K562 (cell line): ENCODE measurements around the gene CNP. TPM values are rescaled to one million over a fixed set of nuclear protein-coding genes. Genes with fewer than 3 reads are reported as not detected.
A peak's percentile ranks its signal among the peaks of the same experiment; 100 is the strongest.

Experiments
- ATF1 ChIP-seq, 2 experiments: fragments of 450-650 bp in 1 of 2; IDR thresholded peaks; 2 replicates each; pipeline ENCODE4 v1.6.1; 2016; ENCODE audit warnings: missing compliant biosample characterization in 1 of 2, missing genetic modification characterization in 1 of 2
- C11orf30 ChIP-seq: fragments of 450-650 bp; IDR thresholded peaks from 2 replicates; pipeline ENCODE4 v1.6.1; 2016; ENCODE audit warnings: low read depth, mild to moderate bottlenecking
- CREB3 ChIP-seq: fragments of 450-650 bp; conservative IDR thresholded peaks from 2 replicates; pipeline ENCODE4 v1.6.1; 2016; ENCODE audit warnings: missing genetic modification characterization, low read depth, mild to moderate bottlenecking, missing compliant biosample characterization, moderate library complexity
- DEAF1 ChIP-seq: fragments of 450-650 bp; formaldehyde crosslinking; IDR thresholded peaks from 2 replicates; pipeline ENCODE4 v1.4.0; 2020; ENCODE audit warnings: mild to moderate bottlenecking, moderate library complexity
- E2F5 ChIP-seq: sonication (generic); formaldehyde crosslinking; IDR thresholded peaks from 2 replicates; pipeline ENCODE4 v1.8.0; 2022; ENCODE audit warnings: mild to moderate bottlenecking, missing genetic modification reagents
- ELK1 ChIP-seq: sonication (generic); formaldehyde crosslinking; IDR thresholded peaks from 2 replicates; pipeline ENCODE4 v1.8.1; 2022; ENCODE audit warnings: missing genetic modification reagents
- FOXM1 ChIP-seq, 2 experiments: fragments of 450-650 bp in 1 of 2; sonication (generic) in 1 of 2; formaldehyde crosslinking in 1 of 2; IDR thresholded peaks; 2 replicates each; pipeline versions ENCODE4 v1.6.1 to v1.9.0; 2017 to 2022; ENCODE audit warnings: low read depth in 2 of 2, mild to moderate bottlenecking in 2 of 2, missing genetic modification reagents in 1 of 2, moderate library complexity in 1 of 2
- GATA2 ChIP-seq: sonication (generic); formaldehyde crosslinking; IDR thresholded peaks from 2 replicates; pipeline ENCODE4 v1.4.0; 2020; ENCODE audit warnings: mild to moderate bottlenecking, missing genetic modification reagents
- MBD2 ChIP-seq: sonication (generic); IDR thresholded peaks from 2 replicates; pipeline ENCODE4 v1.6.1; 2016; ENCODE audit warnings: low read depth, borderline replicate concordance
- MITF ChIP-seq: IDR thresholded peaks from 2 replicates; pipeline ENCODE4 v1.6.1; 2014; ENCODE audit warnings: antibody characterized with exemption
- NFE2L1 ChIP-seq: fragments of 450-650 bp; IDR thresholded peaks from 2 replicates; pipeline ENCODE4 v1.6.1; 2016; ENCODE audit warnings: missing genetic modification characterization, low read depth, mild to moderate bottlenecking, missing compliant biosample characterization, moderate library complexity, borderline replicate concordance
- NFXL1 ChIP-seq: fragments of 450-650 bp; formaldehyde crosslinking; IDR thresholded peaks from 2 replicates; pipeline ENCODE4 v1.4.0; 2021; ENCODE audit warnings: mild to moderate bottlenecking
- POLR2A ChIP-seq: fragments of 450-650 bp; conservative IDR thresholded peaks from 2 replicates; pipeline ENCODE4 v1.6.1; 2016
- SOX6 ChIP-seq: fragments of 450-650 bp; IDR thresholded peaks from 2 replicates; pipeline ENCODE4 v1.6.1; 2014; ENCODE audit warnings: mild to moderate bottlenecking
- SREBF2 ChIP-seq: sonication (generic); formaldehyde crosslinking; IDR thresholded peaks from 2 replicates; pipeline ENCODE4 v1.4.0; 2020; ENCODE audit warnings: mild to moderate bottlenecking, missing genetic modification reagents
- SRSF1 ChIP-seq: fragments of 200-400 bp; formaldehyde crosslinking; IDR thresholded peaks from 2 replicates; pipeline ENCODE4 v1.6.1; 2017; ENCODE audit warnings: mild to moderate bottlenecking, low read depth, low read length, moderate library complexity
- TAF7 ChIP-seq: fragments of 450-650 bp; IDR thresholded peaks from 2 replicates; pipeline ENCODE4 v1.6.1; 2016; ENCODE audit warnings: missing genetic modification characterization, missing compliant biosample characterization
- XRCC5 ChIP-seq: fragments of 200-400 bp; formaldehyde crosslinking; IDR thresholded peaks from 2 replicates; pipeline ENCODE4 v1.6.1; 2017; ENCODE audit warnings: low read depth, mild to moderate bottlenecking, low read length
- ZNF431 ChIP-seq: sonication (generic); formaldehyde crosslinking; IDR thresholded peaks from 2 replicates; pipeline ENCODE4 v1.8.0; 2022; ENCODE audit warnings: mild to moderate bottlenecking, missing genetic modification reagents
- ZNF551 ChIP-seq: fragments of 250-450 bp; sonication (Bioruptor Pico); IDR thresholded peaks from 2 replicates; pipeline ENCODE4 v1.5.0; 2021; ENCODE audit warnings: mild to moderate bottlenecking, moderate library complexity
- ZNF79 ChIP-seq: fragments of 250-450 bp; sonication (Bioruptor Pico); IDR thresholded peaks from 2 replicates; pipeline ENCODE4 v1.4.0; 2020; ENCODE audit warnings: low read depth, mild to moderate bottlenecking, moderate library complexity
- polyA plus RNA-seq, 8 experiments: library from polyadenylated mRNA; depleted of rRNA in 4 of 8; stranded (reverse) in 5 of 8; unstranded in 3 of 8; fragments of >200 nt; fragmentation: Nextera tagmentation in 2 of 8; fragmentation: Illumina TruSeq in 1 of 8; extraction: Ambion mirVana in 2 of 8; extraction: Trizol in 1 of 8; gene quantifications; 2 replicates each; pipeline versions ENCODE4 v1.2.1 to v1.2.3, GENCODE V29; 2011 to 2014; ENCODE audit warnings: inconsistent platforms in 1 of 8, missing spikeins in 1 of 8
- total RNA-seq, 7 experiments: library from RNA; depleted of rRNA in 6 of 7; stranded (reverse); fragments of >200 nt in 6 of 7; fragmentation: Illumina TruSeq in 2 of 7; extraction: Trizol in 2 of 7; gene quantifications; 2 replicates each; pipeline versions ENCODE4 v1.2.1 to v1.2.3, GENCODE V29; 2011 to 2021; ENCODE audit warnings: low replicate concordance in 1 of 7

CNP gene
- total and polyA plus RNA-seq, 9 of the 15 experiments (the other 6 are each of a cell fraction or from before 2014, with no cell fraction given), result 1.7 to 52.0 (median 29.1) TPM

GRCh38 chr17:41937970-41938954 is 28.3 kb upstream of the CNP start (continued):
- no peak for TF ChIP-seq MITF
- TF ChIP-seq FOXM1 (IDR thresholded peaks at IDR 0.05; ENCODE audit: low read depth), result no peak; the same call in 1 of the 2 replicates
- TF ChIP-seq FOXM1 (CRISPR knock-in tag; IDR thresholded peaks at IDR 0.05; ENCODE audit: low read depth), result no peak
- 0 out of 2 replicates have a peak, but pooled peaks have one; percentile 47 for TF ChIP-seq GATA2 (CRISPR knock-in tag)
- no peak for TF ChIP-seq POLR2A
- no peak for TF ChIP-seq NFXL1 (CRISPR knock-in tag)
- no peak for TF ChIP-seq SREBF2 (CRISPR knock-in tag)
- no peak for TF ChIP-seq MBD2
- TF ChIP-seq E2F5 (CRISPR knock-in tag), result no peak
- no peak for TF ChIP-seq ZNF431 (CRISPR knock-in tag)
- no peak for TF ChIP-seq TAF7 (tag)
- TF ChIP-seq ATF1 (CRISPR knock-in tag; IDR thresholded peaks at IDR 0.05), result no peak
- TF ChIP-seq ATF1 (tag; IDR thresholded peaks at IDR 0.05), result no peak
- no peak for TF ChIP-seq C11orf30
- TF ChIP-seq ZNF551 (CRISPR knock-in tag), result no peak
- no peak for TF ChIP-seq NFE2L1 (tag)
- TF ChIP-seq SOX6, result no peak; the same call in 1 of the 2 replicates
- no peak for TF ChIP-seq CREB3 (tag)
- no peak for TF ChIP-seq DEAF1 (CRISPR knock-in tag)
- no peak for TF ChIP-seq SRSF1
- no peak for TF ChIP-seq ELK1
- no peak for TF ChIP-seq ZNF79
- no peak for TF ChIP-seq XRCC5
